ENCODE data around the gene CTTNBP2NL.
"Not testable (repeated sequence)": the region's sequence is repeated elsewhere in the genome, so short reads cannot be mapped to it uniquely, and the experiment has no call there.

Gene CTTNBP2NL

GRCh38 chr1:112373806-112374205 is 22.2 kb upstream of the CTTNBP2NL start:
- no peak for DNase-seq (ENCODE audit: low spot score)
- Mint-ChIP-seq H3K36me3 (ENCODE audit: low read depth) (no peaks in the 10 kb centered on the region), H3K27ac (no peak overlapping the region), H3K4me3 (no peak overlapping the region), H3K9me3 (no peaks in the 10 kb centered on the region), H3K4me1 (ENCODE audit: low read depth) (no peaks in the 10 kb centered on the region), H3K27me3 (ENCODE audit: low read depth) (peaks cover 39% of the 10 kb centered on the region)

GRCh38 chr1:112375701-112376100 is 20.3 kb upstream of the CTTNBP2NL start:
- Mint-ChIP-seq H3K4me3 (no peak overlapping the region), H3K27ac (no peak overlapping the region), H3K9me3 (no peaks in the 10 kb centered on the region), H3K36me3 (ENCODE audit: low read depth) (no peaks in the 10 kb centered on the region), H3K4me1 (ENCODE audit: low read depth) (no peaks in the 10 kb centered on the region), H3K27me3 (ENCODE audit: low read depth) (peaks cover 39% of the 10 kb centered on the region)
- DNase-seq (ENCODE audit: low spot score): no peak

GRCh38 chr1:112380356-112380755 is 15.7 kb upstream of the CTTNBP2NL start:
- peaks cover 47% of the 10 kb centered on the region for H3K27me3 Mint-ChIP-seq (ENCODE audit: low read depth)
- H3K4me3 Mint-ChIP-seq: no peak overlapping the region
- DNase-seq (ENCODE audit: low spot score): no peak
- no peak overlapping the region for H3K27ac Mint-ChIP-seq
- H3K9me3 Mint-ChIP-seq: no peaks in the 10 kb centered on the region
- H3K4me1 Mint-ChIP-seq (ENCODE audit: low read depth): no peaks in the 10 kb centered on the region
- H3K36me3 Mint-ChIP-seq (ENCODE audit: low read depth): no peaks in the 10 kb centered on the region

GRCh38 chr1:112381324-112382076 is 14.5 kb upstream of the CTTNBP2NL start:
- no peak overlapping the region for H3K27ac Mint-ChIP-seq
- H3K4me3 Mint-ChIP-seq: no peak overlapping the region
- no peaks in the 10 kb centered on the region for H3K36me3 Mint-ChIP-seq (ENCODE audit: low read depth)
- no peaks in the 10 kb centered on the region for H3K9me3 Mint-ChIP-seq
- H3K27me3 Mint-ChIP-seq (ENCODE audit: low read depth): peaks cover 43% of the 10 kb centered on the region
- no peak for DNase-seq (ENCODE audit: low spot score)
- H3K4me1 Mint-ChIP-seq (ENCODE audit: low read depth): no peaks in the 10 kb centered on the region

- Mint-ChIP-seq H3K27ac (no peak overlapping the region), H3K27me3 (ENCODE audit: low read depth) (peaks cover 34% of the 10 kb centered on the region)
Observed at GRCh38 chr1:112383759-112384370, 12.1 kb upstream of the CTTNBP2NL start.

GRCh38 chr1:112386024-112386723 is 9.8 kb upstream of the CTTNBP2NL start:
- H3K36me3 Mint-ChIP-seq (ENCODE audit: low read depth): no peaks in the 10 kb centered on the region
- H3K4me3 Mint-ChIP-seq: no peak overlapping the region
- peaks cover 7% of the 10 kb centered on the region for H3K4me1 Mint-ChIP-seq (ENCODE audit: low read depth)
- no peak overlapping the region for H3K27ac Mint-ChIP-seq
- no peaks in the 10 kb centered on the region for H3K9me3 Mint-ChIP-seq
- H3K27me3 Mint-ChIP-seq (ENCODE audit: low read depth): peaks cover 27% of the 10 kb centered on the region
- no peak for DNase-seq (ENCODE audit: low spot score)

More at GRCh38 chr1:112383759-112384370, 12.1 kb upstream of the CTTNBP2NL start:
- no peak overlapping the region for H3K4me3 Mint-ChIP-seq
- H3K36me3 Mint-ChIP-seq (ENCODE audit: low read depth): no peaks in the 10 kb centered on the region
- DNase-seq (ENCODE audit: low spot score): no peak
- H3K4me1 Mint-ChIP-seq (ENCODE audit: low read depth): peaks cover 2% of the 10 kb centered on the region
- no peaks in the 10 kb centered on the region for H3K9me3 Mint-ChIP-seq

GRCh38 chr1:112386731-112387346 is 9.2 kb upstream of the CTTNBP2NL start:
- Mint-ChIP-seq H3K9me3 (no peaks in the 10 kb centered on the region), H3K4me3 (no peak overlapping the region), H3K27me3 (ENCODE audit: low read depth) (peaks cover 20% of the 10 kb centered on the region), H3K27ac (no peak overlapping the region), H3K4me1 (ENCODE audit: low read depth) (peaks cover 9% of the 10 kb centered on the region), H3K36me3 (ENCODE audit: low read depth) (no peaks in the 10 kb centered on the region)
- DNase-seq (ENCODE audit: low spot score): no peak

- Mint-ChIP-seq H3K27me3 (ENCODE audit: low read depth) (peaks cover 18% of the 10 kb centered on the region), H3K9me3 (no peaks in the 10 kb centered on the region), H3K27ac (no peak overlapping the region), H3K4me1 (ENCODE audit: low read depth) (peaks cover 9% of the 10 kb centered on the region), H3K4me3 (no peak overlapping the region), H3K36me3 (ENCODE audit: low read depth) (no peaks in the 10 kb centered on the region)
- DNase-seq (ENCODE audit: low spot score): no peak
Observed at GRCh38 chr1:112387807-112388206, 8.2 kb upstream of the CTTNBP2NL start.

GRCh38 chr1:112388436-112388835 is 7.6 kb upstream of the CTTNBP2NL start:
- H3K27ac Mint-ChIP-seq: no peak overlapping the region
- peaks cover 10% of the 10 kb centered on the region for H3K4me1 Mint-ChIP-seq (ENCODE audit: low read depth)
- no peaks in the 10 kb centered on the region for H3K9me3 Mint-ChIP-seq
- no peak overlapping the region for H3K4me3 Mint-ChIP-seq
- peaks cover 14% of the 10 kb centered on the region for H3K27me3 Mint-ChIP-seq (ENCODE audit: low read depth)
- no peak for DNase-seq (ENCODE audit: low spot score)
- H3K36me3 Mint-ChIP-seq (ENCODE audit: low read depth): no peaks in the 10 kb centered on the region

GRCh38 chr1:112389689-112390088 is 6.3 kb upstream of the CTTNBP2NL start:
- H3K36me3 Mint-ChIP-seq (ENCODE audit: low read depth): no peaks in the 10 kb centered on the region
- H3K9me3 Mint-ChIP-seq: no peaks in the 10 kb centered on the region
- peaks cover 18% of the 10 kb centered on the region for H3K4me1 Mint-ChIP-seq (ENCODE audit: low read depth)
- peak; percentile 24 for DNase-seq (ENCODE audit: low spot score)
- no peak overlapping the region for H3K4me3 Mint-ChIP-seq
- H3K27ac Mint-ChIP-seq: no peak overlapping the region
- H3K27me3 Mint-ChIP-seq (ENCODE audit: low read depth): peaks cover 8% of the 10 kb centered on the region

- H3K4me3 Mint-ChIP-seq; H3K9me3 Mint-ChIP-seq; H3K36me3 Mint-ChIP-seq (ENCODE audit: low read depth); DNase-seq (ENCODE audit: low spot score); H3K27ac Mint-ChIP-seq; H3K27me3 Mint-ChIP-seq (ENCODE audit: low read depth): not testable (repeated sequence)
- H3K4me1 Mint-ChIP-seq (ENCODE audit: low read depth): peaks cover 21% of the 10 kb centered on the region
Observed at GRCh38 chr1:112390335-112390734, 5.7 kb upstream of the CTTNBP2NL start.

GRCh38 chr1:112390775-112391602 is 5.0 kb upstream of the CTTNBP2NL start:
- Mint-ChIP-seq H3K36me3 (ENCODE audit: low read depth) (no peaks in the 10 kb centered on the region), H3K9me3 (no peaks in the 10 kb centered on the region), H3K4me1 (ENCODE audit: low read depth) (peaks cover 25% of the 10 kb centered on the region), H3K27me3 (ENCODE audit: low read depth) (peaks cover 4% of the 10 kb centered on the region), H3K4me3 (peak overlapping the region; percentile 79), H3K27ac (peak overlapping the region; percentile 58)
- peak; percentile 76 for DNase-seq (ENCODE audit: low spot score)

- H3K27me3 Mint-ChIP-seq (ENCODE audit: low read depth): peaks cover 4% of the 10 kb centered on the region
- no peaks in the 10 kb centered on the region for H3K36me3 Mint-ChIP-seq (ENCODE audit: low read depth)
- no peak overlapping the region for H3K4me3 Mint-ChIP-seq
- peaks cover 25% of the 10 kb centered on the region for H3K4me1 Mint-ChIP-seq (ENCODE audit: low read depth)
- no peaks in the 10 kb centered on the region for H3K9me3 Mint-ChIP-seq
- H3K27ac Mint-ChIP-seq: peak overlapping the region; percentile 16
- DNase-seq (ENCODE audit: low spot score): no peak
Observed at GRCh38 chr1:112391603-112391940, 4.4 kb upstream of the CTTNBP2NL start.
